Pancreas (tissue), 10 donors: ENCODE results near the gene NKTR. TPM values are rescaled to one million over a fixed set of nuclear protein-coding genes. Genes with fewer than 3 reads are reported as not detected.

Experiments
- ATAC-seq, 4 donors: fragments of 200-7000 bp; cut with Tn5 transposase; one replicate each; pipeline versions ENCODE4 v1.8.0 to v1.9.1; 2020; ENCODE audit warnings: mild to moderate bottlenecking in 4 of 4, moderate library complexity in 4 of 4
- DNase-seq, 6 donors: peaks; one replicate each; pipeline ENCODE4 v3.0.0-alpha.2; 2020
- FAIRE-seq: peaks from 2 replicates; lab custom pipeline; 2012; peaks lifted over from hg19 to GRCh38; lab: Jason Lieb, UNC
- H3K27ac ChIP-seq, 4 donors: fragments of 200-600 bp; sonication (generic); 1 replicate in 3 of 4; 2 replicates in 1 of 4; pipeline versions ENCODE4 v1.5.0 to v1.8.0; 2020
- H3K27me3 ChIP-seq, 4 donors: fragments of 200-600 bp; one replicate each; pipeline ENCODE4 v1.8.0; 2021
- H3K36me3 ChIP-seq, 3 donors: fragments of 200-600 bp; sonication (generic) in 1 of 3; one replicate each; pipeline versions ENCODE4 v1.5.0 to v1.8.0; 2020 to 2021
- H3K4me1 ChIP-seq, 3 donors: fragments of 200-600 bp; one replicate each; pipeline ENCODE4 v1.8.0; 2021
- H3K4me3 ChIP-seq, 4 donors: fragments of 200-600 bp; sonication (generic) in 2 of 4; one replicate each; pipeline versions ENCODE4 v1.5.0 to v1.8.0; 2020 to 2021
- H3K9me3 ChIP-seq, 4 donors: fragments of 200-600 bp; one replicate each; pipeline ENCODE4 v1.8.0; 2021
- CTCF ChIP-seq, 4 donors: fragments of 200-600 bp; sonication (generic) in 3 of 4; IDR thresholded peaks; one replicate each; pipeline versions ENCODE4 v1.5.0 to v1.8.0; 2021; ENCODE audit warnings: antibody characterized with exemption in 4 of 4
- WGBS, 2 donors: extraction: QIAGEN DNeasy Blood & Tissue Kit; methylation state at CpG; one replicate each; pipeline ENCODE4 v1.1.7; 2013; 5-methylcytosine and 5-hydroxymethylcytosine counted together
- intact Hi-C, 3 donors: fragments of 100-400 bp; cut with DNase I; formaldehyde crosslinking; loops; one replicate each; pipeline versions ENCODE4 v1.11.1 to v1.14.2; 2022
- polyA plus RNA-seq, 2 donors: library from polyadenylated mRNA; stranded (reverse); fragments of 200-250 nt; gene quantifications; one replicate each; pipeline ENCODE4 v1.2.3, GENCODE V29; 2013
- total RNA-seq, 6 donors: library from RNA; stranded (reverse); fragmentation: NEBNext Ultra II Directional in 4 of 6; extraction: Animal tissue kit (Norgen Biotek cat#: 25700) in 4 of 6; gene quantifications; one replicate each; pipeline versions ENCODE4 v1.2.1 to v1.2.4, GENCODE V29; 2021 to 2023
- donor health status: healthy with polysubstance abuse.
- donor health status: DM: no; HTN: no; CAD: no; lungs with moderate emphysema.
- donor health status: DM: no; HTN: no; CAD: no.
- donor health status: control.
- donor health status: control.
- donor health status: Bipolar disorder and iron deficiency.
- donor health status: DM: yes; HTN: yes; CAD: no.
- donor health status: DM: no; HTN: no; CAD: no.
- donor health status: DM: no; HTN: no; CAD: no.
- donor health status: DM: yes; HTN: yes; CAD: no.

The NKTR gene
- total and polyA plus RNA-seq, 8 donors = 15.5 to 46.8 (median 33.0) TPM

- Histone ChIP-seq H3K27me3 (no peaks in the 10 kb centered on the region), H3K4me1 (no peaks in the 10 kb centered on the region), H3K9me3 (no peaks in the 10 kb centered on the region), H3K36me3 (no peaks in the 10 kb centered on the region), H3K4me3 (no peak overlapping the region), H3K27ac (no peak overlapping the region)
- DNase-seq (peak in 2 of 6 donors; percentile 3 to 21), ATAC-seq (no peak), FAIRE-seq (no peak)
- no peak for TF ChIP-seq CTCF (IDR thresholded peaks at IDR 0.05)
- intact Hi-C loops = no loop called here
- WGBS, 2 donors = 79 to 90% methylated on average over 7 of the region's 7 CpGs
These were observed 86.6 kb downstream of the NKTR start for GRCh38 chr3:42686832-42687650.

GRCh38 chr3:42688016-42688415, 87.5 kb downstream of the NKTR start:
- Histone ChIP-seq H3K9me3 (no peaks in the 10 kb centered on the region), H3K27me3 (no peaks in the 10 kb centered on the region), H3K36me3 (no peaks in the 10 kb centered on the region), H3K4me3 (no peak overlapping the region), H3K4me1 (no peaks in the 10 kb centered on the region), H3K27ac (no peak overlapping the region)
- intact Hi-C loops = no loop called here
- ATAC-seq (no peak), FAIRE-seq (no peak), DNase-seq (peak in 3 of 6 donors; percentile 11 to 49 (median 39))
- WGBS, 2 donors = 83 to 86% methylated on average over 15 of the region's 15 CpGs
- TF ChIP-seq CTCF (IDR thresholded peaks at IDR 0.05) = no peak

GRCh38 chr3:42688487-42689420, 88.3 kb downstream of the NKTR start:
- H3K27ac ChIP-seq = no peak overlapping the region
- no peak for FAIRE-seq
- no peak for TF ChIP-seq CTCF (IDR thresholded peaks at IDR 0.05)
- no peaks in the 10 kb centered on the region for H3K27me3 ChIP-seq
- ATAC-seq = no peak
- no peaks in the 10 kb centered on the region for H3K4me1 ChIP-seq
- 78 to 83% methylated on average over 22 of the region's 22 CpGs for WGBS, 2 donors
- intact Hi-C loops = no loop called here
- H3K9me3 ChIP-seq = no peaks in the 10 kb centered on the region
- H3K4me3 ChIP-seq = no peak overlapping the region
- DNase-seq = peak in 3 of 6 donors; percentile 6 to 34 (median 32)
- H3K36me3 ChIP-seq = no peaks in the 10 kb centered on the region

- no peaks in the 10 kb centered on the region for H3K9me3 ChIP-seq
- H3K36me3 ChIP-seq = no peaks in the 10 kb centered on the region
- intact Hi-C loops = no loop called here
- WGBS, 2 donors = 64 to 73% methylated on average over 9 of the region's 9 CpGs
- DNase-seq (peak in 1 of 6 donors; percentile 6), FAIRE-seq (no peak), ATAC-seq (no peak)
- no peaks in the 10 kb centered on the region for H3K27me3 ChIP-seq
- TF ChIP-seq CTCF (IDR thresholded peaks at IDR 0.05) = no peak
- no peak overlapping the region for H3K4me3 ChIP-seq
- H3K4me1 ChIP-seq = no peaks in the 10 kb centered on the region
- H3K27ac ChIP-seq = no peak overlapping the region
These were observed 89.0 kb downstream of the NKTR start for GRCh38 chr3:42689421-42690014.
